ENCODE results near the gene MED15. TPM values are rescaled to one million over a fixed set of nuclear protein-coding genes. Genes with fewer than 3 reads are reported as not detected.
"Not testable (repeated sequence)": the region's sequence is repeated elsewhere in the genome, so short reads cannot be mapped to it uniquely, and the experiment has no call there.

Gene MED15
- total and polyA plus RNA-seq, 3 donors from 2014 or later: 71.0 to 101 (median 81.6) TPM

- intact Hi-C loops (cut with DNase I; ENCODE audit: low total_unique reads): no loop called here
- TF ChIP-seq POLR2A (IDR thresholded peaks at IDR 0.05) (no peak), CTCF (IDR thresholded peaks at IDR 0.05) (no peak)
- Histone ChIP-seq H3K9me3 (no peaks in the 10 kb centered on the region), H3K4me1 (no peaks in the 10 kb centered on the region), H3K27ac (no peak overlapping the region), H3K4me3 (no peak overlapping the region), H3K27me3 (no peaks in the 10 kb centered on the region), H3K36me3 (ENCODE audit: low read depth, missing control alignments) (no peaks in the 10 kb centered on the region)
- no peak for DNase-seq
- 88 to 92% methylated on average over 11 of the region's 11 CpGs for whole genome bisulfite sequencing, 2 donors
Measured at GRCh38 chr22:20472629-20473442, 34.6 kb upstream of the MED15 start.

- 94 to 96% methylated on average over 4 of the region's 4 CpGs for WGBS, 2 donors
- intact Hi-C loops (cut with DNase I; ENCODE audit: low total_unique reads): no loop called here
Measured at GRCh38 chr22:20475115-20475436, 32.3 kb upstream of the MED15 start.

GRCh38 chr22:20475569-20475968 lies 31.8 kb upstream of the MED15 start:
- H3K4me3 ChIP-seq; H3K27ac ChIP-seq; H3K4me1 ChIP-seq; H3K36me3 ChIP-seq (ENCODE audit: low read depth, missing control alignments); H3K27me3 ChIP-seq; DNase-seq; intact Hi-C loops (cut with DNase I; ENCODE audit: low total_unique reads); H3K9me3 ChIP-seq: not testable (repeated sequence)
- WGBS, 2 donors: 88 to 89% methylated on average over 12 of the region's 12 CpGs

More at GRCh38 chr22:20475115-20475436, 32.3 kb upstream of the MED15 start:
- Histone ChIP-seq H3K27me3 (no peaks in the 10 kb centered on the region), H3K4me3 (no peak overlapping the region), H3K4me1 (no peaks in the 10 kb centered on the region), H3K27ac (no peak overlapping the region), H3K36me3 (ENCODE audit: low read depth, missing control alignments) (no peaks in the 10 kb centered on the region), H3K9me3 (no peaks in the 10 kb centered on the region)
- TF ChIP-seq POLR2A (IDR thresholded peaks at IDR 0.05) (no peak), CTCF (IDR thresholded peaks at IDR 0.05) (no peak)
- DNase-seq: no peak

- H3K27me3 ChIP-seq; DNase-seq; H3K27ac ChIP-seq; H3K9me3 ChIP-seq; intact Hi-C loops (cut with DNase I; ENCODE audit: low total_unique reads); H3K4me1 ChIP-seq; H3K4me3 ChIP-seq; H3K36me3 ChIP-seq (ENCODE audit: low read depth, missing control alignments): not testable (repeated sequence)
- 95 to 96% methylated on average over 6 of the region's 6 CpGs for WGBS, 2 donors
Measured at GRCh38 chr22:20478059-20478458, 29.4 kb upstream of the MED15 start.

- intact Hi-C loops (cut with DNase I; ENCODE audit: low total_unique reads): no loop called here
- TF ChIP-seq POLR2A (IDR thresholded peaks at IDR 0.05) (no peak), CTCF (IDR thresholded peaks at IDR 0.05) (no peak)
- WGBS, 2 donors: 89 to 96% methylated on average over 1 of the region's 1 CpG
Measured at GRCh38 chr22:20479612-20480196, 27.7 kb upstream of the MED15 start.

GRCh38 chr22:20483143-20483506 lies 24.3 kb upstream of the MED15 start:
- intact Hi-C loops (cut with DNase I; ENCODE audit: low total_unique reads); DNase-seq; H3K4me1 ChIP-seq; H3K9me3 ChIP-seq; H3K27me3 ChIP-seq; H3K27ac ChIP-seq; H3K4me3 ChIP-seq; H3K36me3 ChIP-seq (ENCODE audit: low read depth, missing control alignments): not testable (repeated sequence)
- WGBS, 2 donors: 94 to 96% methylated on average over 7 of the region's 7 CpGs

More at GRCh38 chr22:20479612-20480196, 27.7 kb upstream of the MED15 start:
- no peaks in the 10 kb centered on the region for H3K27me3 ChIP-seq
- H3K4me1 ChIP-seq: no peaks in the 10 kb centered on the region
- no peak overlapping the region for H3K4me3 ChIP-seq
- H3K27ac ChIP-seq: no peak overlapping the region
- no peaks in the 10 kb centered on the region for H3K9me3 ChIP-seq
- DNase-seq: no peak
- H3K36me3 ChIP-seq (ENCODE audit: low read depth, missing control alignments): no peaks in the 10 kb centered on the region
